IMR-90 (cell line): ENCODE results near the gene RGMB. TPM values are rescaled to one million over a fixed set of nuclear protein-coding genes. Genes with fewer than 3 reads are reported as not detected.

ENCODE experiments used
- ATAC-seq: fragments of 200-7000 bp; cut with Tn5 transposase; 2 replicates; pipeline ENCODE4 v1.9.1; 2020; ENCODE audit warnings: low read depth, mild to moderate bottlenecking, moderate library complexity
- BruUV-seq: library from RNA; stranded (reverse); fragments of 400-500 nt; replicated peaks from 2 replicates; lab custom pipeline; 2021; lab: Mats Ljungman, UMichigan
- CTCF ChIA-PET: fragments of 300-600 bp; formaldehyde crosslinking; extraction: SDS; loops from one replicate; lab custom pipeline; 2021; ENCODE audit warnings: antibody characterized with exemption; lab: Yijun Ruan, JAX
- POLR2A ChIA-PET: fragments of 300-600 bp; sonication (Branson Sonifier 250); formaldehyde crosslinking; loops from one replicate; lab custom pipeline; 2022; ENCODE audit warnings: antibody characterized with exemption; ENCODE audit not compliant: unreplicated experiment; lab: Charles Lee
- DNase-seq: peaks from one replicate; pipeline ENCODE4 v3.0.0; 2013
- H2AFZ ChIP-seq: replicated peaks from 2 replicates; pipeline ENCODE3; 2013; ENCODE audit warnings: low read length, mild to moderate bottlenecking; ENCODE audit not compliant: poor library complexity
- H2AK5ac ChIP-seq: 2 replicates; pipeline ENCODE4 v1.6.1; 2013; ENCODE audit warnings: low read depth, low read length, inconsistent platforms
- H2AK9ac ChIP-seq: replicated peaks from 2 replicates; pipeline ENCODE3; 2013; ENCODE audit warnings: mild to moderate bottlenecking, low read depth, low read length, moderate library complexity; ENCODE audit not compliant: poor library complexity
- H2BK120ac ChIP-seq: 2 replicates; pipeline ENCODE4 v1.6.1; 2013; ENCODE audit warnings: low read depth, low read length, inconsistent platforms
- H2BK15ac ChIP-seq: 3 replicates; pipeline ENCODE4 v1.6.1; 2013; ENCODE audit warnings: low read depth, low read length, inconsistent platforms
- H2BK20ac ChIP-seq: 2 replicates; pipeline ENCODE4 v1.6.1; 2013; ENCODE audit warnings: low read depth, mild to moderate bottlenecking, inconsistent platforms, low read length, moderate library complexity
- H2BK5ac ChIP-seq: 2 replicates; pipeline ENCODE4 v1.6.1; 2013; ENCODE audit warnings: mild to moderate bottlenecking, low read depth, low read length, inconsistent platforms; ENCODE audit not compliant: poor library complexity, severe bottlenecking
- H3K14ac ChIP-seq: replicated peaks from 2 replicates; pipeline ENCODE4 v1.6.1; 2013; ENCODE audit warnings: low read depth, low read length, inconsistent platforms
- H3K18ac ChIP-seq: 2 replicates; pipeline ENCODE4 v1.6.1; 2013; ENCODE audit warnings: low read depth, low read length, control low read depth
- H3K23ac ChIP-seq: 2 replicates; pipeline ENCODE4 v1.6.1; 2013; ENCODE audit warnings: low read depth, low read length, inconsistent platforms
- H3K27ac ChIP-seq: 2 replicates; pipeline ENCODE4 v1.5.1; 2013; ENCODE audit warnings: mild to moderate bottlenecking, control low read depth, low read length; ENCODE audit not compliant: insufficient read depth
- H3K27me3 ChIP-seq: 2 replicates; pipeline ENCODE4 v1.6.1; 2013; ENCODE audit warnings: low read length; ENCODE audit not compliant: control insufficient read depth, insufficient read depth
- H3K36me3 ChIP-seq: 2 replicates; pipeline ENCODE4 v1.6.1; 2013; ENCODE audit warnings: low read length, mixed read lengths; ENCODE audit not compliant: control insufficient read depth, insufficient read depth
- H3K4ac ChIP-seq: 2 replicates; pipeline ENCODE4 v1.6.1; 2013; ENCODE audit warnings: low read depth, low read length, inconsistent platforms
- H3K4me1 ChIP-seq: 2 replicates; pipeline ENCODE4 v1.6.1; 2013; ENCODE audit warnings: low read length, mixed read lengths; ENCODE audit not compliant: control insufficient read depth, insufficient read depth
- H3K4me2 ChIP-seq: 2 replicates; pipeline ENCODE4 v1.6.1; 2013; ENCODE audit warnings: low read depth, mild to moderate bottlenecking, control low read depth, low read length, moderate library complexity
- H3K4me3 ChIP-seq: 2 replicates; pipeline ENCODE4 v1.5.1; 2013; ENCODE audit warnings: low read depth, mild to moderate bottlenecking, control low read depth, low read length, moderate library complexity; ENCODE audit not compliant: insufficient read depth
- H3K56ac ChIP-seq: 2 replicates; pipeline ENCODE4 v1.6.1; 2013; ENCODE audit warnings: low read length, inconsistent platforms; ENCODE audit not compliant: insufficient read depth; ENCODE audit errors: extremely low read depth
- H3K79me1 ChIP-seq, 2 experiments: 2 replicates each; pipeline ENCODE4 v1.6.1; 2013; ENCODE audit warnings: low read length in 2 of 2, inconsistent platforms in 1 of 2, low read depth in 1 of 2
- H3K9ac ChIP-seq: 2 replicates; pipeline ENCODE4 v1.6.1; 2013; ENCODE audit warnings: low read depth, low read length, control low read depth
- H3K9me1 ChIP-seq: 2 replicates; pipeline ENCODE4 v1.6.1; 2013; ENCODE audit warnings: low read length, inconsistent platforms; ENCODE audit not compliant: insufficient read depth
- H3K9me3 ChIP-seq: 2 replicates; pipeline ENCODE4 v1.6.1; 2013; ENCODE audit warnings: low read length; ENCODE audit not compliant: control insufficient read depth, insufficient read depth
- H4K20me1 ChIP-seq: 2 replicates; pipeline ENCODE4 v1.6.1; 2013; ENCODE audit warnings: low read length, inconsistent platforms; ENCODE audit not compliant: insufficient read depth
- H4K5ac ChIP-seq: 2 replicates; pipeline ENCODE4 v1.6.1; 2013; ENCODE audit warnings: mild to moderate bottlenecking, low read depth, low read length, control low read depth
- H4K8ac ChIP-seq, 2 experiments: 2 replicates each; pipeline ENCODE4 v1.6.1; 2013; ENCODE audit warnings: low read depth in 2 of 2, low read length in 2 of 2, control low read depth in 1 of 2, inconsistent platforms in 1 of 2
- H4K91ac ChIP-seq: 2 replicates; pipeline ENCODE4 v1.6.1; 2013; ENCODE audit warnings: low read depth, low read length, inconsistent platforms; ENCODE audit not compliant: insufficient read depth
- MAZ ChIP-seq: IDR thresholded peaks from 2 replicates; pipeline ENCODE4 v1.6.1; 2012; ENCODE audit warnings: low read depth, mild to moderate bottlenecking, low read length, improper control_type of control experiment, moderate library complexity, borderline replicate concordance
- RFX5 ChIP-seq: IDR thresholded peaks from 2 replicates; pipeline ENCODE4 v1.8.0; 2012; ENCODE audit warnings: low read depth, mild to moderate bottlenecking, low read length, moderate library complexity
- WGBS, 2 experiments: methylation state at CpG; one replicate each; pipeline versions ENCODE4 v1.1.5 to v1.1.7; 2013; ENCODE audit warnings: missing lambda C conversion rate in 2 of 2; ENCODE audit not compliant: insufficient read length in 1 of 2; ENCODE audit errors: extremely low coverage in 2 of 2; 5-methylcytosine and 5-hydroxymethylcytosine counted together
- dilution Hi-C: fragments of 300-500 bp; cut with HindIII; formaldehyde crosslinking; loops from one replicate; pipeline ENCODE4 v1.14.3; 2018; ENCODE audit warnings: low sequenced_read_pairs; ENCODE audit not compliant: unreplicated experiment
- in situ Hi-C: fragments of 300-500 bp; cut with MboI; formaldehyde crosslinking; loops from 3 replicates; pipeline ENCODE4 v1.14.3; 2019; ENCODE audit warnings: low sequenced_read_pairs, inconsistent platforms, mixed read lengths
- intact Hi-C: fragments of 100-400 bp; cut with micrococcal nuclease; formaldehyde crosslinking; loops from 2 replicates; pipeline ENCODE4 v1.10.0; 2022
- polyA plus RNA-seq, 3 experiments: library from polyadenylated mRNA; depleted of rRNA; stranded (reverse); fragments of >200 nt; gene quantifications; 2 replicates each; pipeline ENCODE4 v1.2.3, GENCODE V29; 2012; ENCODE audit warnings: low replicate concordance in 1 of 3
- total RNA-seq: library from RNA; depleted of rRNA; stranded (reverse); fragments of >200 nt; gene quantifications from 2 replicates; pipeline ENCODE4 v1.2.3, GENCODE V29; 2012

The RGMB gene
- total and polyA plus RNA-seq, 2 of the 4 experiments (the other 2 are of a cell fraction), result 74.4 to 129 TPM

GRCh38 chr5:98793223-98793622 is 19.8 kb downstream of the RGMB start:
- Histone ChIP-seq H4K5ac (no peak overlapping the region), H3K4me1 (peaks cover 2% of the 10 kb centered on the region), H3K18ac (no peak overlapping the region), H2AK5ac (no peak overlapping the region), H2AK9ac (no peak overlapping the region), H4K91ac (no peak overlapping the region), H3K27ac (no peak overlapping the region), H4K8ac (no peak overlapping the region), H3K56ac (no peak overlapping the region), H3K9ac (no peak overlapping the region), H3K9me3 (no peaks in the 10 kb centered on the region), H3K4ac (no peak overlapping the region), H3K9me1 (peaks cover 14% of the 10 kb centered on the region), H2BK20ac (no peak overlapping the region), H3K4me3 (no peak overlapping the region), H3K4me2 (no peak overlapping the region), H4K20me1 (peaks cover 90% of the 10 kb centered on the region), H3K79me1 (peaks cover 20 to 58% of the 10 kb centered on the region in 2 experiments), H2BK5ac (no peak overlapping the region), H2BK120ac (no peak overlapping the region), H3K27me3 (no peaks in the 10 kb centered on the region), H3K36me3 (peaks cover 19% of the 10 kb centered on the region), H2BK15ac (no peak overlapping the region), H3K14ac (no peak overlapping the region), H3K23ac (no peak overlapping the region), H2AFZ (no peak overlapping the region)
- DNase-seq (no peak), ATAC-seq (no peak)
- 100% methylated on average over 3 of the region's 14 CpGs; no CpG with 5 or more reads in 1 of the 2 experiments for WGBS, 2 experiments
- CTCF ChIA-PET, result interaction anchor here (0.6 kb wide), 1 partner anchor 882 kb away, joined by 3 read pairs; no protein-coding TSS in a partner anchor
- TF ChIP-seq MAZ (no peak), RFX5 (no peak)
- intact Hi-C loops (no loop called here), dilution Hi-C loops (no loop called here), in situ Hi-C loops (loop anchor here (25.0 kb wide), 1 partner anchor 1256 kb away; no protein-coding TSS in a partner anchor)
- no TSS peak for BruUV-seq
- POLR2A ChIA-PET, result no interaction called here
